A673 (cell line): ENCODE data around the gene CDK14.

Experiments
- CTCF ChIP-seq: fragments of 300-800, 200-600 bp; sonication (generic); conservative IDR thresholded peaks from 2 replicates; pipeline ENCODE4 v1.5.1; 2017; ENCODE audit warnings: low read depth, mild to moderate bottlenecking, antibody characterized with exemption, low read length, moderate library complexity, mixed read lengths
- EZH2 ChIP-seq: fragments of 200-600 bp; sonication (generic); IDR thresholded peaks from 2 replicates; pipeline ENCODE4 v1.6.1; 2017; ENCODE audit warnings: borderline replicate concordance, low read depth, mild to moderate bottlenecking, mixed read lengths, antibody characterized with exemption, low read length; ENCODE audit not compliant: poor library complexity, severe bottlenecking

DNA sequence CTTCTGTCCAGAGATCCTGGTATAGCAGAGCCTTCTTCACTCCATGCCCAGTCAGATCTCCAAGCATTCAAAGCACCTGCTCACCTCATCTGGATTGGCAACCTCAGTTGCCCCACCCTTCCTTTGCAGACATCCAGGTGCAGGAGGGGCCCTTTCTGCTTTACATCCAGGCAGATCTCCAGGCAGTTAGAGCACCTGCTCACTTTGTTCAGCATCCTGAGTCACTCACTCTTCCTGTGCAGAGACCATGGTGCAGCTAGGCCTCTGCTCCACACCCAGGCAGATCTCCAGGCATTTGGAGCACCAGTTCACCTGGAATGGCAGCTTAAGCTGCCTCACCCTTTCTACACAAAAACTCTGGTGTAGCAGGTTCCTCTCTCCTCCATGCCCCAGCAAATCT lies 153.1 kb downstream of the CDK14 start:
- TF ChIP-seq CTCF (no peak), EZH2 (no peak)
